WERI-Rb-1 (cell line): Measurements from ENCODE around the gene VTI1A.

Experiments used
- DNase-seq: peaks from one replicate; pipeline ENCODE4 v3.0.0-alpha.2; 2020
- H3K27ac ChIP-seq: fragments of 250-450 bp; sonication (Bioruptor Pico); 2 replicates; pipeline ENCODE4 v1.5.1; 2020; ENCODE audit warnings: mild to moderate bottlenecking, moderate library complexity
- H3K27me3 ChIP-seq: fragments of 250-450 bp; sonication (Bioruptor Pico); 2 replicates; pipeline ENCODE4 v1.5.1; 2021; ENCODE audit warnings: mild to moderate bottlenecking, low read depth, moderate library complexity; ENCODE audit not compliant: insufficient read depth, severe bottlenecking
- H3K36me3 ChIP-seq: fragments of 250-450 bp; sonication (Bioruptor Pico); 2 replicates; pipeline ENCODE4 v1.5.1; 2020; ENCODE audit warnings: mild to moderate bottlenecking, moderate library complexity
- H3K4me3 ChIP-seq: 2 replicates; pipeline ENCODE4 v1.5.1; 2011; ENCODE audit warnings: low read depth, mild to moderate bottlenecking, control low read depth, low read length
- H3K9me3 ChIP-seq: fragments of 250-450 bp; sonication (Bioruptor Pico); 2 replicates; pipeline ENCODE4 v1.5.1; 2021; ENCODE audit warnings: mild to moderate bottlenecking, moderate library complexity; ENCODE audit not compliant: severe bottlenecking
- TF ChIP-seq, protein P1 (sequence below): IDR thresholded peaks from 2 replicates; pipeline ENCODE4 v1.5.1; 2011; ENCODE audit warnings: low read depth, mild to moderate bottlenecking, control low read depth, inconsistent platforms, low read length

VTI1A gene

DNA sequence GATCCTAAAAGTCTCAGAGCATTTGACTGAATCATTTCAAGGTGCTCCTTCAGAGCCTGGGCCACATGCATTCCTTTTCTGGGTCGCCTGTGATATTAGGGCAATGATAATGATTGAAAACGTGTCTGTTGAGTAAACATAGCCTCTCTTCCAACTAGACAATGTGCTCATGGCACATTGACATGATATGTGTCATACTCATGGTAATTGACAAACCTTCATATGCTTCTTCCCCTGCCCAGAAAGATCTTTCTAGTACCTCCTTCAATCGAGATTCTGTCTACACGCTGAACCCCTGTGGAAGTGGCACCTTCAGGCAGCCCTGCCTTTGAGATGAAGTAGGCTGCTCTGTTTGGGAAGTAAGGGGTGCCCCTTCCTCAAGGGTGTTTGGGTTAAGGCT, 404.2 kb downstream of the VTI1A start:
- H3K9me3 ChIP-seq: peaks cover 6% of the 10 kb centered on the region
- H3K27me3 ChIP-seq: no peaks in the 10 kb centered on the region
- no peak for DNase-seq
- TF ChIP-seq, protein P1, sequence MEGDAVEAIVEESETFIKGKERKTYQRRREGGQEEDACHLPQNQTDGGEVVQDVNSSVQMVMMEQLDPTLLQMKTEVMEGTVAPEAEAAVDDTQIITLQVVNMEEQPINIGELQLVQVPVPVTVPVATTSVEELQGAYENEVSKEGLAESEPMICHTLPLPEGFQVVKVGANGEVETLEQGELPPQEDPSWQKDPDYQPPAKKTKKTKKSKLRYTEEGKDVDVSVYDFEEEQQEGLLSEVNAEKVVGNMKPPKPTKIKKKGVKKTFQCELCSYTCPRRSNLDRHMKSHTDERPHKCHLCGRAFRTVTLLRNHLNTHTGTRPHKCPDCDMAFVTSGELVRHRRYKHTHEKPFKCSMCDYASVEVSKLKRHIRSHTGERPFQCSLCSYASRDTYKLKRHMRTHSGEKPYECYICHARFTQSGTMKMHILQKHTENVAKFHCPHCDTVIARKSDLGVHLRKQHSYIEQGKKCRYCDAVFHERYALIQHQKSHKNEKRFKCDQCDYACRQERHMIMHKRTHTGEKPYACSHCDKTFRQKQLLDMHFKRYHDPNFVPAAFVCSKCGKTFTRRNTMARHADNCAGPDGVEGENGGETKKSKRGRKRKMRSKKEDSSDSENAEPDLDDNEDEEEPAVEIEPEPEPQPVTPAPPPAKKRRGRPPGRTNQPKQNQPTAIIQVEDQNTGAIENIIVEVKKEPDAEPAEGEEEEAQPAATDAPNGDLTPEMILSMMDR: no peak
- H3K4me3 ChIP-seq: no peak overlapping the region
- H3K36me3 ChIP-seq: no peaks in the 10 kb centered on the region
- H3K27ac ChIP-seq: no peak overlapping the region

DNA sequence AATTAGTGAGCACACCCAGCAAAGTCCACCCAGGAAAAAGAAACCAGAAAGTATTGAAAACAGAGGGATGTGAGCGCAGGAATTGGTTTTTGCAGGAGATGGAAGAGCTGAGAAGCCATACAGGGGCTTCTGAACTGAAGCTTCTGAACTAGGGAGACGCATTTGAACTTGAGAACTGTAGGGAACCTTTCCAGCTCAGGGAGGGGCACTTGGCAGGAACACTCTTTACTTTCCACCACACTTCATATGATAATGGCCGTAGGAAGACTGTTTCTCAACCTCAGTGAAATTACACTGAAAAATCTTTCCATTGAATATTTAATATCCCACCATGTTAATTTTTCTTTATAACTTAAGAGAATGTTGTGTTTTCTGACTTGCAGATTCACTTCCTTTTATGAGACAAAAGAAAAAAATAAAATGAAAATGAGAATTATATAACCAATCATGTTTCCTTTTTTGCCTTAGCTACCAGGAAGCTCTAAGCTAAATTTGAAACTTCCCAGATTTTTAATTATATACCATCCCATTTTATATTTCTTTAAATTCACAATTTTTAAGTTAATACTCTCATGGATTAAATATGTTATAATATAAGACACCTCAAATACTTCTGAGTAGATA, 404.7 kb downstream of the VTI1A start:
- Histone ChIP-seq H3K27me3 (no peaks in the 10 kb centered on the region), H3K27ac (no peak overlapping the region), H3K36me3 (no peaks in the 10 kb centered on the region), H3K4me3 (no peak overlapping the region), H3K9me3 (peaks cover 6% of the 10 kb centered on the region)
- TF ChIP-seq, protein P1: no peak
- no peak for DNase-seq

DNA sequence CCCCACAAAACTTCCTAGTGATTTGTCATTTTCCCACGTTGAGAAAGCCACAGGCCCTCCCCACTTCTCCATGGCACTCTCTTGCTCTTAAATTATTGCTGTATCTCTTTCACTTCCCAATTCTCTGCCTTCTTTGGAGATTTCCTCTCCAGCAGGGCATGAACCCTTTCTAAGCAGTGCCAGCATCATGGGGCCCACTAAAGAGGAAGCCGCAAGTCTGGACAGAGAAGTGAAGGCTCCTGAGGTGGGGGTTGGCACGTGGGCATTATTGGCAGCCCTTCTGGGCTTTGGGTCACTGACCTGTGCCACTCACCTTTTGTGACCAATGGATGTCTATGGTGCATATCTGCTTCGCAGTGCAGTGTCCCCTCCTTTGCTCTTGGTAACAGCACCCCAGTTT, 405.3 kb downstream of the VTI1A start:
- Histone ChIP-seq H3K27me3 (no peaks in the 10 kb centered on the region), H3K4me3 (no peak overlapping the region), H3K27ac (no peak overlapping the region), H3K36me3 (no peaks in the 10 kb centered on the region), H3K9me3 (peaks cover 3% of the 10 kb centered on the region)
- DNase-seq: no peak
- TF ChIP-seq, protein P1: no peak

DNA sequence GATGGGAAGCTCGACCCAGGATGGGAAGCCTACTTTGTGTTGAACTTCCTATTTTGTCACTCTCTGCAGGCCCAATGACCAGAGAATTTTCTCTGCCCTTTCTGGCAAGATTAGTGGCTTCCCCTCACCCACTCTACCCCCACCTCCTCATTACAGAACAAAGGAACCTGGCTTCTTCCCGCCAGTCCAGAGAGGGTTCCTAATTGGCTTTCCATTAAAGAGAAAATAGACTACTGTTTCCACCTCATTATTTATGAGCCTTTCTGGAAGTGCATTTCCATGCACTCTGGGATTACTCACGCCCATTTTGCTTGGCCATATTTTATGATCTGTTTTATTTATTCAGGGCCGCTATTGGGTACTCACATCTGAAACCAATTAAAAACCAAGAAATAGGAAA, 408.1 kb downstream of the VTI1A start:
- Histone ChIP-seq H3K36me3 (no peaks in the 10 kb centered on the region), H3K27me3 (no peaks in the 10 kb centered on the region)
- TF ChIP-seq, protein P1: no peak

DNA sequence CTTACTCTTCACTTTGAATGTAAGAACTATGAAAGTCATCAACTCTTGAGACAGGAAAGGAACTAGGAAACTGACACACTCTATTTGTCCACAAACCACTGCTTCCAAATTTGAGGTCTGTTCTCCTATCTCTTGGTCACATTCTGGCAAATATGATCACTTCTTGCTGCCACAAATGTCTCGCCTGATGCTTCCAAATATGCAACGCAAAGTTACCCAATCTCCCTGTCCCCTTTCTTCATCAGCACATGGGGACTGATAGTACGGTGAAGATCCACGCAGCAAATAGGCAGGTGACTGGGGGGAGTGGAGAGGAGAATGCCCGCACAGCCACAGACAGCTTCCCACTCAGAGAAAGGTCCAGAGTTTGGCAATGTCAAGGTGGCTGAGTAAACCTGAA, 410.5 kb downstream of the VTI1A start:
- Histone ChIP-seq H3K27ac (no peak overlapping the region), H3K9me3 (no peaks in the 10 kb centered on the region), H3K36me3 (no peaks in the 10 kb centered on the region), H3K27me3 (no peaks in the 10 kb centered on the region), H3K4me3 (no peak overlapping the region)
- no peak for DNase-seq
- TF ChIP-seq, protein P1: no peak

More for the DNA sequence above, 408.1 kb downstream of the VTI1A start:
- no peak for DNase-seq
- Histone ChIP-seq H3K9me3 (no peaks in the 10 kb centered on the region), H3K27ac (no peak overlapping the region), H3K4me3 (no peak overlapping the region)
